ENCODE measurements around the gene SELENON.
A peak's percentile ranks its signal among the peaks of the same experiment; 100 is the strongest.

Gene SELENON

GRCh38 chr1:25820247-25821111 is 20.5 kb downstream of the SELENON start:
- Histone ChIP-seq H3K27me3 (ENCODE audit: insufficient read depth, low read length) (no peaks in the 10 kb centered on the region), H2BK12ac (ENCODE audit: low read length) (no peak overlapping the region)
- no CpG with 5 or more reads among the region's 67 CpGs for WGBS (ENCODE audit: extremely low coverage, insufficient coverage, insufficient read length)

GRCh38 chr1:25821112-25821476 is 21.1 kb downstream of the SELENON start:
- peak overlapping the region; percentile 81 for H3K4me3 ChIP-seq (ENCODE audit: low read depth, low read length)
- H3K27me3 ChIP-seq (ENCODE audit: insufficient read depth, low read length): no peaks in the 10 kb centered on the region
- peak overlapping the region; percentile 28 for H4K12ac ChIP-seq (ENCODE audit: low read depth, low read length)
- peak overlapping the region; percentile 50 for H2AFZ ChIP-seq (ENCODE audit: insufficient read depth, low read length, poor library complexity)
- DNase-seq: no peak
- peak overlapping the region; percentile 16 for H3K18ac ChIP-seq (ENCODE audit: low read length)
- peak overlapping the region; percentile 83 for H3K14ac ChIP-seq (ENCODE audit: low read length)
- H3K79me2 ChIP-seq (ENCODE audit: control insufficient read depth, insufficient read depth, low read length, poor library complexity): peaks cover 16% of the 10 kb centered on the region
- H3K9ac ChIP-seq (ENCODE audit: low read length): peak overlapping the region; percentile 88
- H2BK120ac ChIP-seq (ENCODE audit: insufficient read depth, low read length, poor library complexity): no peak overlapping the region
- peak overlapping the region; percentile 65 for H3K4ac ChIP-seq (ENCODE audit: low read depth, low read length)
- H3K4me1 ChIP-seq (ENCODE audit: control insufficient read depth in 1 of 2, insufficient read depth in 2 of 2, low read length in 2 of 2): peaks cover 21 to 26% of the 10 kb centered on the region in 2 experiments
- H4K8ac ChIP-seq (ENCODE audit: low read depth, low read length): peak overlapping the region; percentile 76
- H3K36me3 ChIP-seq (ENCODE audit: control insufficient read depth in 1 of 2, insufficient read depth in 2 of 2, low read length in 2 of 2): peaks cover 3 to 9% of the 10 kb centered on the region in 2 experiments
- no peaks in the 10 kb centered on the region for H3K9me3 ChIP-seq (ENCODE audit: insufficient read depth, low read depth, low read length)
- H3K79me1 ChIP-seq (ENCODE audit: low read length): peaks cover 20% of the 10 kb centered on the region
- H4K91ac ChIP-seq (ENCODE audit: low read depth, low read length): no peak overlapping the region
- H3K4me2 ChIP-seq (ENCODE audit: low read length): peak overlapping the region; percentile 77
- no peak overlapping the region for H3K23ac ChIP-seq (ENCODE audit: low read length)
- H2BK12ac ChIP-seq (ENCODE audit: low read length): no peak overlapping the region
- no peak overlapping the region for H2AK5ac ChIP-seq (ENCODE audit: low read length)
- H2BK5ac ChIP-seq (ENCODE audit: low read depth, low read length, poor library complexity): no peak overlapping the region
- WGBS (ENCODE audit: extremely low coverage, insufficient coverage, insufficient read length): no CpG with 5 or more reads among the region's 10 CpGs
- no peak overlapping the region for H3K27ac ChIP-seq (ENCODE audit: low read depth, low read length)

More at GRCh38 chr1:25820247-25821111, 20.5 kb downstream of the SELENON start:
- H4K12ac ChIP-seq (ENCODE audit: low read depth, low read length): peak overlapping the region; percentile 81
- peak overlapping the region; percentile 82 for H2AFZ ChIP-seq (ENCODE audit: insufficient read depth, low read length, poor library complexity)
- peak overlapping the region; percentile 71 for H3K4ac ChIP-seq (ENCODE audit: low read depth, low read length)
- peak overlapping the region; percentile 39 for H2BK5ac ChIP-seq (ENCODE audit: low read depth, low read length, poor library complexity)
- H3K4me2 ChIP-seq (ENCODE audit: low read length): peak overlapping the region; percentile 77
- H3K23ac ChIP-seq (ENCODE audit: low read length): no peak overlapping the region
- peak overlapping the region; percentile 87 for H4K91ac ChIP-seq (ENCODE audit: low read depth, low read length)
- peaks cover 3 to 5% of the 10 kb centered on the region in 2 experiments for H3K36me3 ChIP-seq (ENCODE audit: control insufficient read depth in 1 of 2, insufficient read depth in 2 of 2, low read length in 2 of 2)
- H2AK5ac ChIP-seq (ENCODE audit: low read length): peak overlapping the region; percentile 67
- H2BK120ac ChIP-seq (ENCODE audit: insufficient read depth, low read length, poor library complexity): peak overlapping the region; percentile 54
- peaks cover 20% of the 10 kb centered on the region for H3K79me1 ChIP-seq (ENCODE audit: low read length)
- H4K8ac ChIP-seq (ENCODE audit: low read depth, low read length): peak overlapping the region; percentile 80
- H3K14ac ChIP-seq (ENCODE audit: low read length): peak overlapping the region; percentile 83
- peaks cover 21 to 26% of the 10 kb centered on the region in 2 experiments for H3K4me1 ChIP-seq (ENCODE audit: control insufficient read depth in 1 of 2, insufficient read depth in 2 of 2, low read length in 2 of 2)
- H3K18ac ChIP-seq (ENCODE audit: low read length): peak overlapping the region; percentile 78
- peak overlapping the region; percentile 89 for H3K27ac ChIP-seq (ENCODE audit: low read depth, low read length)
- H3K9ac ChIP-seq (ENCODE audit: low read length): peak overlapping the region; percentile 88
- H3K79me2 ChIP-seq (ENCODE audit: control insufficient read depth, insufficient read depth, low read length, poor library complexity): peaks cover 16% of the 10 kb centered on the region
- no peaks in the 10 kb centered on the region for H3K9me3 ChIP-seq (ENCODE audit: insufficient read depth, low read depth, low read length)
- peak overlapping the region; percentile 81 for H3K4me3 ChIP-seq (ENCODE audit: low read depth, low read length)
- DNase-seq: peak; percentile 73 to 76

DNA sequence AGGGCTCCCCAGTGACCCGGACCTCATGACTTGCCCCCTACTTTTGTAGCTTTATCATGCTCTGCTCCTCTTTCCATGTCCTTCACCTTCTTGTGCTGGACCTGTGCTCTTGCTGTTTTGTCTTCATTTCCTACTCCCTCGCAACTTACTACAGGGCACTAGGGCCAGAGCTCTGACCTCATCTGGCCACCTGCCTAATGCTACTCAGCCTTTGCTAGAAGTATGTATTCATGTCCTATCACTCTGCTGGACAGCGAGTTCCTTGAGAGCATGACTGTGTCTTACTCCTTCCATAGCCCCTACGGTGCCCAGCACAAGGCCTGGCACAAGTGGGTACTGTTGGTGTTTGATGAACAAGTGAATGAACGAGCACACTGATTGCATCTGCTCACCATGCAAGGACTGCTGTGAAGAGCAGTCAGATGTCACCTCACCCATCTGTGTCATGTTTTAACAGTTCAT is 21.7 kb downstream of the SELENON start:
- Histone ChIP-seq H4K91ac (ENCODE audit: low read depth, low read length) (no peak overlapping the region), H2BK12ac (ENCODE audit: low read length) (no peak overlapping the region), H3K4ac (ENCODE audit: low read depth, low read length) (no peak overlapping the region), H3K9ac (ENCODE audit: low read length) (no peak overlapping the region), H3K4me1 (ENCODE audit: control insufficient read depth in 1 of 2, insufficient read depth in 2 of 2, low read length in 2 of 2) (peaks cover 21 to 26% of the 10 kb centered on the region in 2 experiments), H3K23ac (ENCODE audit: low read length) (no peak overlapping the region), H3K14ac (ENCODE audit: low read length) (no peak overlapping the region), H3K79me1 (ENCODE audit: low read length) (peaks cover 20% of the 10 kb centered on the region), H3K18ac (ENCODE audit: low read length) (no peak overlapping the region), H3K27ac (ENCODE audit: low read depth, low read length) (no peak overlapping the region), H3K36me3 (ENCODE audit: control insufficient read depth in 1 of 2, insufficient read depth in 2 of 2, low read length in 2 of 2) (peaks cover 8 to 12% of the 10 kb centered on the region in 2 experiments), H3K27me3 (ENCODE audit: insufficient read depth, low read length) (no peaks in the 10 kb centered on the region), H2BK5ac (ENCODE audit: low read depth, low read length, poor library complexity) (no peak overlapping the region), H4K8ac (ENCODE audit: low read depth, low read length) (no peak overlapping the region), H2BK120ac (ENCODE audit: insufficient read depth, low read length, poor library complexity) (no peak overlapping the region), H3K4me3 (ENCODE audit: low read depth, low read length) (no peak overlapping the region), H3K79me2 (ENCODE audit: control insufficient read depth, insufficient read depth, low read length, poor library complexity) (peaks cover 16% of the 10 kb centered on the region), H2AK5ac (ENCODE audit: low read length) (no peak overlapping the region), H3K9me3 (ENCODE audit: insufficient read depth, low read depth, low read length) (no peaks in the 10 kb centered on the region), H2AFZ (ENCODE audit: insufficient read depth, low read length, poor library complexity) (no peak overlapping the region), H4K12ac (ENCODE audit: low read depth, low read length) (no peak overlapping the region), H3K4me2 (ENCODE audit: low read length) (no peak overlapping the region)
- WGBS (ENCODE audit: extremely low coverage, insufficient coverage, insufficient read length): no CpG with 5 or more reads among the region's 5 CpGs
- DNase-seq: no peak

GRCh38 chr1:25825605-25826004 is 25.6 kb downstream of the SELENON start:
- no peak overlapping the region for H2BK12ac ChIP-seq (ENCODE audit: low read length)

More at GRCh38 chr1:25825605-25826004, 25.6 kb downstream of the SELENON start:
- Histone ChIP-seq H4K91ac (ENCODE audit: low read depth, low read length) (no peak overlapping the region), H3K79me1 (ENCODE audit: low read length) (peaks cover 2% of the 10 kb centered on the region), H3K27ac (ENCODE audit: low read depth, low read length) (no peak overlapping the region), H4K8ac (ENCODE audit: low read depth, low read length) (no peak overlapping the region), H2BK120ac (ENCODE audit: insufficient read depth, low read length, poor library complexity) (no peak overlapping the region), H3K4ac (ENCODE audit: low read depth, low read length) (no peak overlapping the region), H3K14ac (ENCODE audit: low read length) (no peak overlapping the region), H2AFZ (ENCODE audit: insufficient read depth, low read length, poor library complexity) (no peak overlapping the region), H4K12ac (ENCODE audit: low read depth, low read length) (no peak overlapping the region), H3K4me1 (ENCODE audit: control insufficient read depth in 1 of 2, insufficient read depth in 2 of 2, low read length in 2 of 2) (peaks cover 7 to 11% of the 10 kb centered on the region in 2 experiments), H2AK5ac (ENCODE audit: low read length) (no peak overlapping the region), H3K9ac (ENCODE audit: low read length) (no peak overlapping the region), H3K36me3 (ENCODE audit: control insufficient read depth in 1 of 2, insufficient read depth in 2 of 2, low read length in 2 of 2) (peaks cover 30 to 45% of the 10 kb centered on the region in 2 experiments), H2BK5ac (ENCODE audit: low read depth, low read length, poor library complexity) (no peak overlapping the region), H3K4me3 (ENCODE audit: low read depth, low read length) (no peak overlapping the region), H3K27me3 (ENCODE audit: insufficient read depth, low read length) (no peaks in the 10 kb centered on the region), H3K18ac (ENCODE audit: low read length) (no peak overlapping the region), H3K9me3 (ENCODE audit: insufficient read depth, low read depth, low read length) (no peaks in the 10 kb centered on the region), H3K4me2 (ENCODE audit: low read length) (no peak overlapping the region), H3K79me2 (ENCODE audit: control insufficient read depth, insufficient read depth, low read length, poor library complexity) (peaks cover 5% of the 10 kb centered on the region), H3K23ac (ENCODE audit: low read length) (no peak overlapping the region)
- no CpG with 5 or more reads among the region's 2 CpGs for WGBS (ENCODE audit: extremely low coverage, insufficient coverage, insufficient read length)
- no peak for DNase-seq

All from trophoblast cell (in vitro differentiated cells and primary cell).